GM12878 (cell line): ENCODE measurements around the gene PASK. TPM values are rescaled to one million over a fixed set of nuclear protein-coding genes. Genes with fewer than 3 reads are reported as not detected.

Experiments used
- ATAC-seq: fragments of 200-7000 bp; cut with Tn5 transposase; 3 replicates; pipeline ENCODE4 v1.9.1; 2020; ENCODE audit warnings: mild to moderate bottlenecking, moderate library complexity
- BruUV-seq: library from RNA; stranded (reverse); fragments of 400-500 nt; replicated peaks from 2 replicates; lab custom pipeline; 2021; lab: Mats Ljungman, UMichigan
- CTCF ChIA-PET: fragments of 300-600 bp; sonication (Branson Sonifier 250); formaldehyde crosslinking; extraction: SDS; loops from one replicate; lab custom pipeline; 2021; ENCODE audit warnings: inconsistent platforms; lab: Yijun Ruan, JAX
- POLR2A ChIA-PET: fragments of 350-600 bp; formaldehyde crosslinking; extraction: SDS; loops from one replicate; lab custom pipeline; 2021; ENCODE audit warnings: inconsistent platforms; lab: Charles Lee
- RAD21 ChIA-PET: fragments of 300-600 bp; sonication (Branson Sonifier 250); formaldehyde crosslinking; loops from one replicate; lab custom pipeline; 2023; ENCODE audit warnings: antibody characterized with exemption; ENCODE audit not compliant: unreplicated experiment; lab: Charles Lee
- SMC1A ChIA-PET: fragments of 300-600 bp; sonication (Branson Sonifier 250); formaldehyde crosslinking; loops from one replicate; lab custom pipeline; 2023; ENCODE audit not compliant: unreplicated experiment, uncharacterized antibody; lab: Charles Lee
- DNase-seq: peaks from one replicate; pipeline ENCODE4 v3.0.0-alpha.2; 2011; ENCODE audit warnings: low read depth, low spot score
- FAIRE-seq: peaks from 3 replicates; lab custom pipeline; 2011; peaks lifted over from hg19 to GRCh38; lab: Jason Lieb, UNC
- H2AFZ ChIP-seq: 2 replicates; pipeline ENCODE4 v1.6.0; 2011; ENCODE audit warnings: low read depth, low read length, control low read depth; ENCODE audit not compliant: control insufficient read depth
- H3K27ac ChIP-seq: 2 replicates; pipeline ENCODE4 v1.5.1; 2011; ENCODE audit warnings: control low read depth; ENCODE audit not compliant: control insufficient read depth, insufficient read depth
- H3K27me3 ChIP-seq, 2 experiments: replicated peaks in 1 of 2; 2 replicates each; pipeline versions ENCODE4 v1.6.0 to v1.6.1; 2011; ENCODE audit warnings: low read length in 1 of 2; ENCODE audit not compliant: control insufficient read depth in 2 of 2, insufficient read depth in 2 of 2
- H3K36me3 ChIP-seq, 2 experiments: 2 replicates each; pipeline ENCODE4 v1.5.1; 2011; ENCODE audit warnings: low read length in 1 of 2; ENCODE audit not compliant: control insufficient read depth in 2 of 2, insufficient read depth in 2 of 2
- H3K4me1 ChIP-seq: 2 replicates; pipeline ENCODE4 v1.6.1; 2011; ENCODE audit warnings: mild to moderate bottlenecking, low read length, moderate library complexity, mixed read lengths; ENCODE audit not compliant: control insufficient read depth, insufficient read depth
- H3K4me2 ChIP-seq: 2 replicates; pipeline ENCODE4 v1.6.0; 2011; ENCODE audit warnings: control low read depth; ENCODE audit not compliant: control insufficient read depth, insufficient read depth
- H3K4me3 ChIP-seq: fragments of 200-600 bp; sonication (generic); 2 replicates; pipeline ENCODE4 v1.5.1; 2016
- H3K79me2 ChIP-seq: 2 replicates; pipeline ENCODE4 v1.6.0; 2011; ENCODE audit warnings: low read length; ENCODE audit not compliant: control insufficient read depth, insufficient read depth
- H3K9ac ChIP-seq: 2 replicates; pipeline ENCODE4 v1.8.0; 2011; ENCODE audit warnings: low read length, control low read depth, mixed read lengths; ENCODE audit not compliant: control insufficient read depth, insufficient read depth
- H3K9me3 ChIP-seq: replicated peaks from 3 replicates; pipeline ENCODE4 v1.5.1; 2011; ENCODE audit warnings: mild to moderate bottlenecking, low read length; ENCODE audit not compliant: control insufficient read depth, insufficient read depth
- H4K20me1 ChIP-seq: 2 replicates; pipeline ENCODE4 v1.6.0; 2011; ENCODE audit not compliant: control insufficient read depth, insufficient read depth
- CBFB ChIP-seq: IDR thresholded peaks from 2 replicates; pipeline ENCODE4 v1.6.1; 2016; ENCODE audit warnings: antibody characterized with exemption, low read depth
- CBX3 ChIP-seq: fragments of 200-600 bp; sonication (generic); IDR thresholded peaks from 2 replicates; pipeline ENCODE4 v1.6.1; 2016; ENCODE audit warnings: low read depth, borderline replicate concordance
- DPF2 ChIP-seq: fragments of 450-650 bp; IDR thresholded peaks from 2 replicates; pipeline ENCODE4 v1.6.1; 2017; ENCODE audit warnings: mild to moderate bottlenecking
- EED ChIP-seq: sonication (generic); IDR thresholded peaks from 2 replicates; pipeline ENCODE4 v1.6.1; 2016; ENCODE audit warnings: antibody characterized with exemption, low read depth
- EZH2 ChIP-seq: IDR thresholded peaks from 2 replicates; pipeline ENCODE4 v1.6.1; 2012; ENCODE audit warnings: low read depth, mild to moderate bottlenecking, control low read depth, inconsistent platforms, low read length, borderline replicate concordance; ENCODE audit not compliant: control insufficient read depth
- JUND ChIP-seq: IDR thresholded peaks from 2 replicates; pipeline ENCODE4 v1.6.1; 2012; ENCODE audit warnings: low read depth, mild to moderate bottlenecking, low read length, improper control_type of control experiment, moderate library complexity
- KDM1A ChIP-seq: fragments of 200-600 bp; sonication (generic); IDR thresholded peaks from 2 replicates; pipeline ENCODE4 v1.6.1; 2016; ENCODE audit warnings: borderline replicate concordance
- MTA2 ChIP-seq: fragments of 450-650 bp; IDR thresholded peaks from 2 replicates; pipeline ENCODE4 v1.6.1; 2016; ENCODE audit warnings: low read depth, mild to moderate bottlenecking, moderate library complexity
- NBN ChIP-seq: fragments of 450-650 bp; IDR thresholded peaks from 2 replicates; pipeline ENCODE4 v1.6.1; 2016
- NRF1 ChIP-seq: conservative IDR thresholded peaks from 2 replicates; pipeline ENCODE4 v1.6.1; 2011; ENCODE audit warnings: mild to moderate bottlenecking, low read depth, low read length, improper control_type of control experiment
- POLR2A ChIP-seq: IDR thresholded peaks from 2 replicates; pipeline ENCODE4 v1.6.1; 2011; ENCODE audit warnings: low read depth, mild to moderate bottlenecking, low read length
- SP1 ChIP-seq: IDR thresholded peaks from one replicate; pipeline ENCODE4 v1.6.1; 2011; ENCODE audit warnings: low read depth, low read length
- SRF ChIP-seq, 2 experiments: IDR thresholded peaks; 2 replicates each; pipeline ENCODE4 v1.6.1; 2011; ENCODE audit warnings: low read depth in 2 of 2, low read length in 2 of 2, mild to moderate bottlenecking in 1 of 2, moderate library complexity in 1 of 2
- TCF12 ChIP-seq: IDR thresholded peaks from 2 replicates; pipeline ENCODE4 v1.6.1; 2011; ENCODE audit warnings: low read depth, mild to moderate bottlenecking, low read length
- ZZZ3 ChIP-seq: IDR thresholded peaks from 2 replicates; pipeline ENCODE4 v1.6.1; 2011; ENCODE audit warnings: low read depth; ENCODE audit not compliant: control insufficient read depth, insufficient read length
- WGBS: methylation state at CpG from one replicate; pipeline ENCODE4 v1.1.6; 2016; ENCODE audit warnings: low lambda C conversion rate; ENCODE audit not compliant: insufficient replicate concordance, insufficient coverage; ENCODE audit errors: missing lambda C conversion rate; 5-methylcytosine and 5-hydroxymethylcytosine counted together
- in situ Hi-C: fragments of 300-500 bp; cut with MboI; formaldehyde crosslinking; loops from 9 replicates; pipeline ENCODE4 v1.14.3; 2018; ENCODE audit warnings: mixed read lengths
- intact Hi-C: fragments of 100-400 bp; cut with micrococcal nuclease; formaldehyde crosslinking; loops from one replicate; pipeline ENCODE4 v1.14.2; 2022; ENCODE audit not compliant: unreplicated experiment
- polyA plus RNA-seq, 11 experiments: library from polyadenylated mRNA; depleted of rRNA in 4 of 11; unstranded in 6 of 11; stranded (reverse) in 5 of 11; fragments of >200 nt; fragmentation: Nextera tagmentation in 4 of 11; fragmentation: Illumina TruSeq in 1 of 11; extraction: Ambion mirVana in 4 of 11; extraction: Trizol in 1 of 11; gene quantifications; 1 replicate in 1 of 11; 2 replicates in 10 of 11; pipeline versions ENCODE4 v1.2.1 to v1.2.3, GENCODE V29; 2011 to 2016; ENCODE audit warnings: inconsistent platforms in 2 of 11, missing spikeins in 2 of 11, low read depth in 1 of 11
- total RNA-seq, 4 experiments: library from RNA; depleted of rRNA in 3 of 4; stranded (reverse); fragments of >200 nt in 3 of 4; fragmentation: Illumina TruSeq in 1 of 4; extraction: Trizol in 1 of 4; gene quantifications; 2 replicates each; pipeline versions ENCODE4 v1.2.1 to v1.2.3, GENCODE V29; 2013 to 2021
- TF ChIP-seq, protein P1 (sequence below): fragments of 450-650 bp; formaldehyde crosslinking; IDR thresholded peaks from 2 replicates; pipeline ENCODE4 v1.4.0; 2020; ENCODE audit warnings: mild to moderate bottlenecking, moderate library complexity
- TF ChIP-seq, protein P2 (sequence below): fragments of 450-650 bp; IDR thresholded peaks from 2 replicates; pipeline ENCODE4 v1.6.1; 2017; ENCODE audit warnings: low read depth, mild to moderate bottlenecking, moderate library complexity

Gene PASK
- total and polyA plus RNA-seq, 10 of the 15 experiments (the other 5 are each of a cell fraction or from before 2014, with no cell fraction given): 9.6 to 62.2 (median 28.5) TPM

DNA sequence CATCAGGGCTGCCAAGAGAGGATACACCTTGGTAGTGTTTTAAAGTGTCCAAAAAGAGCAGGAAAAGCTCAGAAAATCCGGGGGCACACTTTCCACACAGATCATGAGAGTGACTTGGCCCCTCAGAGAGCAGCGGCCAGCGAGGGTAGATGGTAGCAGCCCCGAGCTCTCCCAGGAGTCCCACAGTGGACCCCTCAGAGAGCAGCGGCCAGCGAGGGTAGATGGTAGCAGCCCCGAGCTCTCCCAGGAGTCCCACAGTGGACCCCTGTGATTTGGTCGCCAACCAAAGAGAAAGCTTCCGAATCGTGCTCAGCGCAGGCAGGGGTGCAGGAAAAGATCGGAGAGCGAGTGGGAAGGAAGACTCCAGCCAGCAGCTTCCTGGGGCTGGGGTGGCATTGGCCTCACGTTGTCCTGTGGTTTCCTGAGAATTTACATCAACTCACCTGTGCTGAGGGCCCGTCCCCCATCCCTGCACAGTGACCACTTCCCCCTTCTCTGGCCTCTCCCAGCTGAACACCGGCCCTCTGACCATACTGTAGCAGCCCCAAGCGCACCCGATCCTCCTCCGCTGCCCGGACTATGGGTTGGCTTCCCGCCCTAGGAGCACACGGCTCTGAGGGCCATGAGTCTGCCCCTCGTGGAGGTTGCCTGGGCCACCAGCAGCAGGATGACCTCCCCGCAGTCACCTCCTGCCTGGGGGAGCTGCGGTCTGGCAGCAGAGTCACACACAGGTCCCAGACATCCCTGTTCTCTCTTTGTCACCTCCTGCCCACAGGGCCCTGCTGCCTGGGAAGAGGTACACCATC, 80.9 kb downstream of the PASK start:
- H2AFZ ChIP-seq: no peak overlapping the region
- no peaks in the 10 kb centered on the region for H3K9me3 ChIP-seq
- no peaks in the 10 kb centered on the region for H3K36me3 ChIP-seq
- in situ Hi-C loops: no loop called here
- H3K79me2 ChIP-seq: no peaks in the 10 kb centered on the region
- WGBS: 42% methylated on average over 24 of the region's 25 CpGs
- ChIA-PET SMC1A (interaction anchor here (1.3 kb wide), 1 partner anchor 83 kb away, joined by 3 read pairs; no protein-coding TSS in a partner anchor), POLR2A (interaction anchor here (1.0 kb wide), 1 partner anchor 11 kb away, joined by 3 read pairs; no protein-coding TSS in a partner anchor), RAD21 (no interaction called here), CTCF (no interaction called here)
- H3K9ac ChIP-seq: no peak overlapping the region
- H3K4me3 ChIP-seq: no peak overlapping the region
- no peaks in the 10 kb centered on the region; a peak in 1 of 4 replicates for H3K27me3 ChIP-seq
- ATAC-seq (no peak), DNase-seq (no peak), FAIRE-seq (no peak)
- no peaks in the 10 kb centered on the region for H3K4me1 ChIP-seq
- BruUV-seq: no TSS peak
- no peak overlapping the region for H3K4me2 ChIP-seq
- H4K20me1 ChIP-seq: no peaks in the 10 kb centered on the region
- intact Hi-C loops: no loop called here
- H3K27ac ChIP-seq: no peak overlapping the region
- TF ChIP-seq EZH2 (no peak), ZZZ3 (no peak), NRF1 (no peak), POLR2A (no peak), EED (no peak), JUND (no peak), SRF (IDR thresholded peaks at IDR 0.05; ENCODE audit: low read depth in 2 of 2, low read length in 2 of 2) (no peak), DPF2 (no peak), CBX3 (no peak), TCF12 (no peak), MTA2 (no peak), CBFB (no peak), KDM1A (no peak), SP1 (no peak), NBN (no peak)
- TF ChIP-seq, protein P1, sequence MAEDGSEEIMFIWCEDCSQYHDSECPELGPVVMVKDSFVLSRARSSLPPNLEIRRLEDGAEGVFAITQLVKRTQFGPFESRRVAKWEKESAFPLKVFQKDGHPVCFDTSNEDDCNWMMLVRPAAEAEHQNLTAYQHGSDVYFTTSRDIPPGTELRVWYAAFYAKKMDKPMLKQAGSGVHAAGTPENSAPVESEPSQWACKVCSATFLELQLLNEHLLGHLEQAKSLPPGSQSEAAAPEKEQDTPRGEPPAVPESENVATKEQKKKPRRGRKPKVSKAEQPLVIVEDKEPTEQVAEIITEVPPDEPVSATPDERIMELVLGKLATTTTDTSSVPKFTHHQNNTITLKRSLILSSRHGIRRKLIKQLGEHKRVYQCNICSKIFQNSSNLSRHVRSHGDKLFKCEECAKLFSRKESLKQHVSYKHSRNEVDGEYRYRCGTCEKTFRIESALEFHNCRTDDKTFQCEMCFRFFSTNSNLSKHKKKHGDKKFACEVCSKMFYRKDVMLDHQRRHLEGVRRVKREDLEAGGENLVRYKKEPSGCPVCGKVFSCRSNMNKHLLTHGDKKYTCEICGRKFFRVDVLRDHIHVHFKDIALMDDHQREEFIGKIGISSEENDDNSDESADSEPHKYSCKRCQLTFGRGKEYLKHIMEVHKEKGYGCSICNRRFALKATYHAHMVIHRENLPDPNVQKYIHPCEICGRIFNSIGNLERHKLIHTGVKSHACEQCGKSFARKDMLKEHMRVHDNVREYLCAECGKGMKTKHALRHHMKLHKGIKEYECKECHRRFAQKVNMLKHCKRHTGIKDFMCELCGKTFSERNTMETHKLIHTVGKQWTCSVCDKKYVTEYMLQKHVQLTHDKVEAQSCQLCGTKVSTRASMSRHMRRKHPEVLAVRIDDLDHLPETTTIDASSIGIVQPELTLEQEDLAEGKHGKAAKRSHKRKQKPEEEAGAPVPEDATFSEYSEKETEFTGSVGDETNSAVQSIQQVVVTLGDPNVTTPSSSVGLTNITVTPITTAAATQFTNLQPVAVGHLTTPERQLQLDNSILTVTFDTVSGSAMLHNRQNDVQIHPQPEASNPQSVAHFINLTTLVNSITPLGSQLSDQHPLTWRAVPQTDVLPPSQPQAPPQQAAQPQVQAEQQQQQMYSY (CRISPR knock-in tag): no peak
- TF ChIP-seq, protein P2, sequence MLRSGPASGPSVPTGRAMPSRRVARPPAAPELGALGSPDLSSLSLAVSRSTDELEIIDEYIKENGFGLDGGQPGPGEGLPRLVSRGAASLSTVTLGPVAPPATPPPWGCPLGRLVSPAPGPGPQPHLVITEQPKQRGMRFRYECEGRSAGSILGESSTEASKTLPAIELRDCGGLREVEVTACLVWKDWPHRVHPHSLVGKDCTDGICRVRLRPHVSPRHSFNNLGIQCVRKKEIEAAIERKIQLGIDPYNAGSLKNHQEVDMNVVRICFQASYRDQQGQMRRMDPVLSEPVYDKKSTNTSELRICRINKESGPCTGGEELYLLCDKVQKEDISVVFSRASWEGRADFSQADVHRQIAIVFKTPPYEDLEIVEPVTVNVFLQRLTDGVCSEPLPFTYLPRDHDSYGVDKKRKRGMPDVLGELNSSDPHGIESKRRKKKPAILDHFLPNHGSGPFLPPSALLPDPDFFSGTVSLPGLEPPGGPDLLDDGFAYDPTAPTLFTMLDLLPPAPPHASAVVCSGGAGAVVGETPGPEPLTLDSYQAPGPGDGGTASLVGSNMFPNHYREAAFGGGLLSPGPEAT: no peak
